Fibroblast of the aortic adventitia (primary cell): ENCODE data around the gene PRKN. TPM values are rescaled to one million over a fixed set of nuclear protein-coding genes. Genes with fewer than 3 reads are reported as not detected.

Source experiments
- DNase-seq: peaks from one replicate; pipeline ENCODE4 v3.0.0-alpha.2; 2010; ENCODE audit warnings: low read depth
- H3K4me3 ChIP-seq: 2 replicates; pipeline ENCODE4 v1.5.1; 2011; ENCODE audit warnings: low read depth, mild to moderate bottlenecking, control low read depth, low read length, moderate library complexity
- CTCF ChIP-seq: IDR thresholded peaks from 2 replicates; pipeline ENCODE4 v1.5.1; 2011; ENCODE audit warnings: mild to moderate bottlenecking, low read length, control low read depth, inconsistent platforms; ENCODE audit not compliant: insufficient read depth
- total RNA-seq: library from RNA; depleted of rRNA; stranded (reverse); fragments of >200 nt; gene quantifications from 2 replicates; pipeline ENCODE4 v1.2.3, GENCODE V29; 2012; ENCODE audit warnings: low replicate concordance

Gene PRKN
- total RNA-seq, 1 donor = 2.0 TPM

DNA sequence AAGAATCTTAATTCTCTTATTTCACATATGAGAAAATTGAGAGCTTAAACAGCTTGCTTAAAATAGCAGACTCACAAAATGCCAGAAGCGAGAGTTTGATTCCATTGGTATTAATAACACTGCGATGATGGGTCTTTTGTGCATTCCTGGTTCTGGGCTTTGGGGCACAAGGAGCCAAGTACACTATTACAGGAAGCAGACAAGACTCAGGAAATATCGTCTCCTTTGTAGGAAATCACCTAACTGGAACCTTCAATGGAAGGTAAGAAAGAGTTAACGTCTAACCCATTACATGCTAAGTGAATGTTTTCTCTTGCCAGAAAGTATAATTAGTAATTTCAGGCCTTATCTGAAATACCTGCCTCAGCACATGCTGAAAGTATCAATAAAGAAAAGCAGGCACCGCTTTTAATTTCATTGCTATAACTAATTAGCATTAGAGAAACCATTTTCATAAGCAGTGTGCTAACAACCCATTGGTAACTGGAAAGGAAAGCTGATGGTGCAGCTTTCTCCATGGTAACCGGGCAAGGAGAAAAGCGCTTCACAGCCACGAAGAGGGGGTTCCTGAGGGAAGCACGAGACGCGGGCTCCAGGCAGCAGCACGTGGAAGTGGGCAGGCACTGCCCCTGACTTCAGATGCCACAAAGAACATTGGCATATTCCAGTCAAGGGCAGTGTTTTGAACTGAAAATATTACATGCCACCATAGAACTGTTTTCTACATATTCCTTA, 1247.0 kb downstream of the PRKN start:
- no peak for TF ChIP-seq CTCF
- no peak for DNase-seq
- H3K4me3 ChIP-seq = no peak overlapping the region

DNA sequence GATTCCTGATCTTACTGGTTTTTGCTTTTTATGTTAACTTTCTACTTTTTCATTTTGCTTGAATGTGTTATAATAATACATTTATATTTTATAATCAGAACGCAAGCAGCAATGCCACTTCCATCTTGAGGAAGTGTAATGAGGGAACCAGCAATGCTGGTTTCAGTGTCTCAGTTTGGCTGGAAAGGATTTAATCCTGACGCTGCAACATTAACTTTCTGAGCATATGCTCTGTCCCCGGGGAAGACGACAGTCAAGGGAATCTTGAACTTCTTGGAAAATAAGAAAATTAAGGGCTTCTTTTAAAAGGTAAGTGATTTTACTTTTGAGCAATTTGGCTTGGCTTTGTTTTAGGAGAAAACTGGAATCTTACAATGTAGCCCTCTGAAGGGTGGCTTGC, 1248.2 kb downstream of the PRKN start:
- no peak for DNase-seq
- H3K4me3 ChIP-seq = no peak overlapping the region
- no peak for TF ChIP-seq CTCF

GRCh38 chr6:161477876-161478425, 1249.6 kb downstream of the PRKN start:
- no peak overlapping the region for H3K4me3 ChIP-seq
- no peak for TF ChIP-seq CTCF
- no peak for DNase-seq

DNA sequence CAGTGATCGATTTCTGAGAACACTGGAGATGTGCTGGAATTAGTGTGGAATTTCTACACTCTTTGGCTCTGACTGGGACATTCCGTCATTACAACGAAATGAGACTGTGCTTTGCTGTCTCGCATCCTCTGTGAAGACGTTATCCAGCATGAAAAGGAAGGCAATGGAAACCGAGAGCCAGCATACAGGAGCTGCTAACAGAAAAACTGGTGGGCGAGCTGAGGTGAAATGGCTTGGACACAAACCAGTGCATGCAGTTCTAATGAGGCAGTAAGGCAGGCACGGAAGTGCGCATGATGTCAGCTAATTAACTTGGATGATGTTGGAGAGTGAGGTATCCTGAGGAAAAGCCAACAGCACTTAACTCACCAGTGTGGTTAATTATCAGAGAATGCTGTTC, 1250.9 kb downstream of the PRKN start:
- H3K4me3 ChIP-seq = no peak overlapping the region
- TF ChIP-seq CTCF = no peak
- peak; percentile 51 for DNase-seq

GRCh38 chr6:161465403-161465802, 1262.2 kb downstream of the PRKN start:
- no peak overlapping the region for H3K4me3 ChIP-seq
- TF ChIP-seq CTCF = no peak
- DNase-seq = no peak

- no peak for DNase-seq
- TF ChIP-seq CTCF = no peak
- no peak overlapping the region for H3K4me3 ChIP-seq
These were observed 1264.5 kb downstream of the PRKN start for GRCh38 chr6:161463071-161463470.
